Endothelial cell of umbilical vein (primary cell): ENCODE results near the gene HP1BP3.

Source experiments
- CTCF ChIP-seq, 2 donors: IDR thresholded peaks; 1 replicate in 1 of 2; 2 replicates in 1 of 2; pipeline ENCODE4 v1.5.1; 2011; ENCODE audit warnings: low read length in 2 of 2, mild to moderate bottlenecking in 2 of 2, moderate library complexity in 2 of 2, control low read depth in 1 of 2, inconsistent platforms in 1 of 2, low read depth in 1 of 2; ENCODE audit not compliant: insufficient read depth in 1 of 2; ENCODE audit errors: extremely low read depth in 1 of 2
- EZH2 ChIP-seq: IDR thresholded peaks from 2 replicates; pipeline ENCODE4 v1.6.1; 2012; ENCODE audit warnings: borderline replicate concordance, low read depth, mild to moderate bottlenecking, moderate library complexity, low read length, inconsistent platforms; ENCODE audit not compliant: severe bottlenecking
- MAX ChIP-seq: IDR thresholded peaks from 2 replicates; pipeline ENCODE4 v1.6.1; 2011; ENCODE audit not compliant: insufficient read depth, insufficient read length
- MYC ChIP-seq: IDR thresholded peaks from one replicate; pipeline ENCODE4 v1.6.1; 2011; ENCODE audit warnings: mild to moderate bottlenecking, low read depth, low read length
- POLR2AphosphoS5 ChIP-seq: IDR thresholded peaks from 2 replicates; pipeline ENCODE4 v1.6.1; 2012; ENCODE audit warnings: low read depth, mild to moderate bottlenecking, control low read depth, low read length, moderate library complexity; ENCODE audit not compliant: insufficient read depth

DNA sequence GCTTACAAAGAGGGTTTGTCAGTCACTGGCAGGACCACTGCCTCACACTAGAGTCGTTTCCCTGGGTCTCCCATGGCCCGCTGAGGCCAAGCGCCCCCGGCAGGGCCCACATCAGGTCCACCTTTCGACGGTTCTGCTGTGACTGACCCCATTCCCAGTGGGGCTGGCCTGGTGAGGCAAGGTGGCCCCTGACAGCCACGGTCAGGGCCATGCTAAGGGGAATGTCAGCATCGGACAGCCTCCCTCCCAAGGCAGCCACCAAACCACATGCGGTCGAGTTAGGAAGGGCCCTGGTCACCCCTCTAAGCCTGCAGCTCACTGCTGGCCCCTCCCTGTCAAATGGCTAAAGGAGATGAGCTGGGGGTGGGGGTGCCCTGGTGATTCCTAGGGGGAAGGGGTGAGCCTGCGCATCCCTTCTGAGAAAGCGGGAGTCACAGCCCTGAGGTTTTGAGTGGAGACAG lies 66.4 kb downstream of the HP1BP3 start:
- TF ChIP-seq MYC, result no peak
- no peak for TF ChIP-seq CTCF (IDR thresholded peaks at IDR 0.05; ENCODE audit: extremely low read depth in 1 of 2, insufficient read depth in 1 of 2, low read depth in 1 of 2, low read length in 2 of 2)
- TF ChIP-seq EZH2, result no peak
- TF ChIP-seq POLR2AphosphoS5, result no peak
- no peak for TF ChIP-seq MAX
